Measurements from ENCODE around the gene SLC30A4. TPM values are rescaled to one million over a fixed set of nuclear protein-coding genes. Genes with fewer than 3 reads are reported as not detected.
A peak's percentile ranks its signal among the peaks of the same experiment; 100 is the strongest.
"Not testable (repeated sequence)": the region's sequence is repeated elsewhere in the genome, so short reads cannot be mapped to it uniquely, and the experiment has no call there.

Gene SLC30A4
- total RNA-seq, 2 donors from 2014 or later = 14.5 to 18.3 TPM

DNA sequence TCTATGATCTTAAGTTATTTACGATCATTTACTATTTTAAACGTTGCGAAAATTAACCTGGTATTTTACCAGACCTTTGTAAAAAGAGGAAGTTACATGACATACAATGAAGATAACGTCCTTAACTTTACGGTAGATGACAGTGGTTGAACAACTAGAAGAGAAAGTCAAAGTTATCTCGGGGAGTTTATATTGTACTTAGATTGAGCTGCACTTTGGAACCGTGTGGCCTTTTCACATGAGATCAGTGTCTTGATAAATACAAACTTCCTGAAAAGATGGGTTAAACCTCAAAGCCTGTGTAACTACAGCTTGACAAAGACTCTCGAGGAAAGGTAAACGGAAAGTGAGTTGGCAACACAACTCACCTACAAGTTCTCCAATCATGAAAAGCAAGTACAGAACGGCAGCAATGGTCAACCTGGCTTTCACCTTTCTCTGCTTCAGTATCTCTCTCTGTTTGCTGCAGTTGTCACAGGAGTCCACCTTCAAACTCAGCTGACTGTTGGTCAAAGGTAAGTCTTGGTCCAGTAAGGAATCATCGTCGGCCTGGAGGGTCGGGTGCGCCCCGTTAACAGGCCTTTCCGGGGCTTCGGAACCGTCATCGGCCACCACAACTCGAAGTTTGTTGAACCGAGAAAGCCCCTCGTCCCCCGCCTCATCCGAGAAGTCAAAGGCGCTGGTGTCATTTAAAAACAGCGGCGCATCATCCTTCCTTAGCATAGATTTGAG lies 793 bp downstream of the SLC30A4 start:
- DNase-seq (peak; percentile 30 to 34), ATAC-seq (peak; percentile 78)
- intact Hi-C loops (cut with DNase I, micrococcal nuclease) = loop anchor here in 1 of 2 donors (2.0 to 5.0 kb wide), 2 partner anchors 65 to 91 kb away; partner anchors contain the start of gene BLOC1S6

GRCh38 chr15:45510758-45511280 lies 11.7 kb downstream of the SLC30A4 start:
- DNase-seq = no peak
- intact Hi-C loops (cut with DNase I, micrococcal nuclease) = no loop called here
- ATAC-seq = no peak

GRCh38 chr15:45507143-45507542 lies 15.4 kb downstream of the SLC30A4 start:
- ATAC-seq; intact Hi-C loops (cut with DNase I, micrococcal nuclease): not testable (repeated sequence)

DNA sequence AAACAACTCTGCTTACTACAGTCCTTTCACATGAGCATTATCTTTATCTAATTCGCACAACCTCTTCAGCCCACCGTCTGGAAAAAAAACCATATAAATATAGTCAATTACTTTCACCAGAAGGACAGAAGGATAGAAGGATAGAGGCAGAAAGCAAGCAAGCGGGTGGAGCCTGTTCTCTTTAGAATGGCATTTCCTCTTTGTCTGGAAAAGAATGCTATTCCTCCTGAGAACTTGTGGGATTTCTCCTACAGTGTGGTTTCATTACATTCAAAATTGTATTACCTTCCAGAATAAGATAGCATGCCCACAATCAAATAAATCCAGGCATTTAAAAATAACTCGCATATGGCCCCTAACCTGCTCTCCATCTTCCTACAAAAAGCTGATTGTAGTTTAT lies 23.1 kb downstream of the SLC30A4 start:
- no peak for DNase-seq
- intact Hi-C loops (cut with DNase I, micrococcal nuclease) = no loop called here

More at GRCh38 chr15:45507143-45507542, 15.4 kb downstream of the SLC30A4 start:
- DNase-seq = not testable (repeated sequence)

DNA sequence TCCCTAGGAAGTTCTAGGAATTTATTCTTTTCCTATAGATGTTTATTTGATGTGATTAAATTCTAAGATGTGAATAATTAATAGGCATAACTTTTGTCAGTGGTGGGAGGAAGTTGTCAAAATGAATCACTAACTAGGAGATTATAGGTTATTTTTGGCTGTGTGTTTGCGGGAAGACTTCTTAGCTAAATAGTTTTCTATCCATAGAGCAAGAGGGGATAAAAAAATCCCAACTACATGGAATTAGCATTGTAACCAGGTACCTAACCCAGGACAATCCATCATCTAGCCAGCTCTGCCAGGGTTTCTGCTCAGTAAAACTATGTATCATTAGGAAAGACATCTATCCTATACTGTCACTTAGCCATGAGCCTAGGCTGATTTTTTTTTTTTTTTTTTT lies 23.9 kb downstream of the SLC30A4 start:
- DNase-seq (no peak), ATAC-seq (no peak)
- intact Hi-C loops (cut with DNase I, micrococcal nuclease) = no loop called here

More for the DNA sequence above, 23.1 kb downstream of the SLC30A4 start:
- no peak for ATAC-seq

DNA sequence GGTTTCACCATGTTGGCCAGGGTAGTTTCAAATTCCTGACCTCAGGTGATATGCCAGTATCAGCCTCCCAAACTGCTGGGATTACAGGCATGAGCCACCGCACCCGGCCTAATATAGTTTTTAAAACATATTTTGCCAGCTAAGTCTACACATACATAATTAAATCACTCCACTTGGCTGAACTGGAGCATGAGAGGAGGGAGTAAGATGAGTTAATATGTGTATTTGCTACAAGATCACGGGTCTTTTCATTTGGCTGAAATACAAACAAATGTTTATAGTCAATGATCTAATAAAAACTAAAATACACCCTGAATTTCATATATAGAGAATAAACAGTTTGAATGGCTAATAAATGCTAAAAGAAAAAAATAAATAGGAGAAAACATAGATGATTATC lies 25.3 kb downstream of the SLC30A4 start:
- intact Hi-C loops (cut with DNase I, micrococcal nuclease) = no loop called here
- ATAC-seq = no peak
- no peak for DNase-seq

GRCh38 chr15:45496658-45497057 lies 25.9 kb downstream of the SLC30A4 start:
- intact Hi-C loops (cut with DNase I, micrococcal nuclease) = no loop called here
- no peak for ATAC-seq
- DNase-seq = no peak

- intact Hi-C loops (cut with DNase I, micrococcal nuclease) = no loop called here
- DNase-seq (no peak), ATAC-seq (no peak)
Measured at GRCh38 chr15:45495588-45495987, 27.0 kb downstream of the SLC30A4 start.

DNA sequence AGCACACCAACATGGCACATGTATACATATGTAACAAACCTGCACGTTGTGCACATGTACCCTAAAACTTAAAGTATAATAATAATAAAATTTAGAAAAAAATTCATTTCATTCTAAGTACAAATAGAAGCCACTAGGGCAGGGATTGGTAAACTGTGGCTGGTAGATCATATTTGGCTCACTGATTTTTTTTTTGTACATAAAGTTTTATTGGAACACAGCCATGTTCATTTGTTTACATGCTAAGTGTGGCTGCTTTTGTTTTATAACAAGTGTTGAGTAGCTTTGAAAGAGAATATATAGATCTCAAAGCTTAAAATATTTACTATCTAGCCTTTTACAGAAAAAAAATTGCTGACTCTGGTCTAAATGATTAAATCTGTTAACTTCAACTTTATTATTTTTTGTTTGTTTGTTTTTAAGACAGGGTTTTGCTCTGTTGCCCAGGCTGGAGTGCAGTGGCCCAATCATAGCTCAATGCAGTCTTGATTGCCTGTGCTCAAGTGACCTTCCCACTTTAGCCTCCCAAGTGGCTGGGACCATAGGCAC lies 32.8 kb downstream of the SLC30A4 start:
- no peak for DNase-seq
- ATAC-seq = no peak
- intact Hi-C loops (cut with DNase I, micrococcal nuclease) = no loop called here

GRCh38 chr15:45486317-45486716 lies 36.2 kb downstream of the SLC30A4 start:
- intact Hi-C loops (cut with DNase I, micrococcal nuclease) = no loop called here
- no peak for ATAC-seq
- no peak for DNase-seq

DNA sequence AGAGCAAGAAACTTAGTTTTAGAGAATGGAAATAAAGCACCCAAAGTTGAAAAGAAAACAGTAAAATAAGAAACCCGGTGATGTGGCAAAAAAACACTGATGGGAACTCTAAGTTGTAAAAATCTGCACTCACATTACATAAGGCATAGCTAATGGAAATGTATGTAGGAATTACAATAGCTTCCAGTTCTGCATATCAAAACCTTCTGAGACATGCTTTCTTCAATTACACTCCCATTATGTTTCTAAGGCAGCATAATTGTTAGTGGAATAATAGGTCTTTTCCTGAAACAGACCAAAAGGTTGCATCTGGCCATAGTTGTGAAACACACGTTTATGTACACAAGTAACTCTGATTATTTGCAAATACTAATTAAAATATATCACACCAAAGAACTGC lies 41.4 kb downstream of the SLC30A4 start:
- ATAC-seq (no peak), DNase-seq (no peak)
- intact Hi-C loops (cut with DNase I, micrococcal nuclease) = no loop called here

DNA sequence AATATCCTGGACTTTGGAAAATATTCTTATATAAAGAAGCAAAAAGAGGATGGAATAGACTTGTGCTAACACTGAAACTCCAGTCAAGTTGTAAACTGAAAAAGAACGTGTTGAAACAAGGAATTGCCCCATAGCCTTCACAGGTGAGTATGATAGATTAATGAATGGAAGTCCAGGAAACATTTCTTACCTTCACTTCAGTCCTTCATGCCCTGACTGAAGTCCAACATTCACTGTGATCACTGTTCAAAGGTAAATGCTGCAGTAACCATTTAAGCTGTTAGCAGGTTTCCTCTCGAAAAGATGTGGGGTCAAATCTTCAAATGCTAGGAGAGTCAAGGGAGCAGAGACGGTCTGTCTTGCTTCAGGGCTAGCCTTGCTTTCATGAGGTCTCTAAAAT lies 46.1 kb downstream of the SLC30A4 start:
- ATAC-seq = peak; percentile 67
- DNase-seq = no peak
- intact Hi-C loops (cut with DNase I, micrococcal nuclease) = no loop called here

- no peak for ATAC-seq
- intact Hi-C loops (cut with DNase I, micrococcal nuclease) = no loop called here
- no peak for DNase-seq
Measured at GRCh38 chr15:45474799-45475198, 47.8 kb downstream of the SLC30A4 start.

DNA sequence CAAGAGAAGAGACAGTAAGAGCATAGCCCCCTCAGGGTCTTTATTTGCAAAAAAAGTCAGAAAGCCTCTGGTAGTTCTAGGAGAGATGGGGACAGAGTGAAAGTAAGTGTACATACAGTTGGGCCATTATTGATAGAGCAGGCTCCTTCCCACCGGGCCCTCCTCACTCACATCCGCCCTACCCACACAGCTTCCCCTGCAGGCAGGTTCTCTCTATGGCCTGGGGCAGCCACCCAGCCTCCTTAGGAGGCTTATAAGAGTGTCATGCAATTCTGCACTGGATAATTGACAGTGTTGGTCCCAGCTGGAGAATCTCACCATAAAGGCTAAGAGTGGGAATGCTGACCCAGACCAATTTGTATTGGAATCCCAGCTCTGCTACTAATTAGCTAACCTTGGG lies 49.5 kb downstream of the SLC30A4 start:
- DNase-seq (no peak), ATAC-seq (no peak)
- intact Hi-C loops (cut with DNase I, micrococcal nuclease) = no loop called here

DNA sequence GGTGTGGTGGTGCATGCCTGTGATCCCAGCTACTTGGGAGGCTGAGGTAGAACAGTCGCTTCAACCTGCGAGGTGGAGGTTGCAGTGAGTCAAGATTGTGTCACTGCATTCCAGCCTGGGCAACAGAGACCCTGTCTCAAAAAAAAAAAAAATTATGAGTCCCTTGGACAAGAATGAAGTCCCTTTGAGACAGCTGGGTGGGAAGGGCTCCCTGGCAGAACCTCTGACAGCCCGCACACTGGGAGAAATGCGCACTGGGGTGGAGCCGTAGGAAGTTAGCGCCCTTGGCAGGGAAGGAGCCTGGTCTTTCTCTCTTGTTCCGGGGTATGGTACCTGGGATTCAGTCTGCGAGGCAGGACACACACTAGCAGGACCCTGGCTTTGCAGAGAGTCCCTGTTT lies 51.4 kb downstream of the SLC30A4 start:
- ATAC-seq (no peak), DNase-seq (no peak)
- intact Hi-C loops (cut with DNase I, micrococcal nuclease) = no loop called here

- ATAC-seq = no peak
- no peak for DNase-seq
- intact Hi-C loops (cut with DNase I, micrococcal nuclease) = no loop called here
Measured at GRCh38 chr15:45469441-45469840, 53.1 kb downstream of the SLC30A4 start.

- no peak for ATAC-seq
- intact Hi-C loops (cut with DNase I, micrococcal nuclease) = no loop called here
- DNase-seq = no peak
Measured at GRCh38 chr15:45469027-45469426, 53.5 kb downstream of the SLC30A4 start.

DNA sequence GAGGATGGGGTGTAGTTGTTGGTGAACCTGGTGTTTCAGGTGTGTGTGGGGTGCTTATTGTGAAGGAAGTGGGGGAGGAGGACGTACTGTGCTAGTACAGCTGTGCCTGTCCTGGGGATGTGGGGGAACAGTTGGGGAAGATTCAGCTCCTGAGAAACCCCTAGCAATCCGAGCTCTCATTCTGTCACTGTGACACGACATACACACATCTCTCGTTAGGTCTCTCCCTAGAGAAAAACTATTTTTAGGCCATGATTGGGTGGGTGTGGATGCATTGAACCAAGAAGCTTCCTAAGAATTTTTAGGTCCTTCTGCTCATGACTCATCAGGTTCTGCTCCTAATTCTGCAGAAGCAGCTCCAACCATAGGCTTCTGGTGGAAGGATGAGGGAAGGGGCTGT lies 54.3 kb downstream of the SLC30A4 start:
- ATAC-seq = no peak
- no peak for DNase-seq
- intact Hi-C loops (cut with DNase I, micrococcal nuclease) = no loop called here

DNA sequence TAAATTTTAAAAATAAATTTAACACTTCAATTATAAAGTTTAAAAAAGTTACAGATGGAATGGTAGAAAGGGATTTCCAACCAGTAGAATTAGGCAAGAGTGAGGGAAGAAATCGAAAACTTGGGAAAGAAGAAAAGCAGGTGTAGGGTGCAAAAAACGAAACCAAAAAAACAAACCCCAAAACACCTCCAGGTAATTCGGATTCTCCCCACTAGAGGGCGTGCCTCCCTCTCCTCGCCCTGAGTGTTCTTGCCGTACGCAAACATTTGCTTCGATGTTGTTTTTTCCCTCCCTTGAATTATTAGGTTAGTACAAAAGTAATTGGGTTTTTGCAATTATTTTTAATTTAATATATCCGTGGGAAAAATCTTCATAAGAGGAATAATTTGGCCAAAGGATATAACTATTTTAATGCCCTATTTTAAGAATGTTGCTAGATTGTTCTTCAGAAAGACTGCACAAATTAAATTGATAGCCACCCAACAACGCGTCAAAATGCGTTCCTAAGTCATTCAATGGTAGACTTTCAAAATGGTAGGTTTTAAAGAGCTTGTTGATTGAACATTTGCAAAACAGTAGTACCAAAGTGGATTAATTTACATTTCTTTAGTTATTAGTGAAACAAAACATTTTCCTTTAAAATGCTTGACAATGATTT lies 63.7 kb downstream of the SLC30A4 start:
- ATAC-seq (peak; percentile 26), DNase-seq (peak; percentile 45 to 85)
- intact Hi-C loops (cut with DNase I, micrococcal nuclease) = loop anchor here in 1 of 2 donors (5.0 kb wide), 1 partner anchor 153 kb away; no protein-coding TSS in a partner anchor

All from left colon (tissue), 2 donors.